H1 (cell line): Measurements from ENCODE around the gene ANKRD6.

Experiments
- CHD2 ChIP-seq: IDR thresholded peaks from 2 replicates; pipeline ENCODE4 v1.6.1; 2012; ENCODE audit warnings: low read length, improper control_type of control experiment
- CTCF ChIP-seq, 3 experiments: IDR thresholded peaks; 1 replicate in 2 of 3; 2 replicates in 1 of 3; pipeline versions ENCODE4 v1.5.1 to v1.6.1; 2011; ENCODE audit warnings: low read length in 3 of 3, mild to moderate bottlenecking in 3 of 3, inconsistent platforms in 2 of 3, low read depth in 1 of 3, moderate library complexity in 1 of 3; ENCODE audit not compliant: insufficient read depth in 1 of 3; ENCODE audit errors: control extremely low read depth in 1 of 3
- EZH2 ChIP-seq: fragments of 200-600 bp; sonication (generic); IDR thresholded peaks from 2 replicates; pipeline ENCODE4 v1.7.1; 2012; ENCODE audit warnings: low read depth, mild to moderate bottlenecking, moderate library complexity, low read length, inconsistent platforms; ENCODE audit not compliant: severe bottlenecking
- HDAC2 ChIP-seq, 2 experiments: fragments of 300-600 bp in 1 of 2; sonication (generic) in 1 of 2; IDR thresholded peaks; 2 replicates each; pipeline ENCODE4 v1.6.1; 2011 to 2012; ENCODE audit warnings: low read depth in 2 of 2, low read length in 2 of 2, mild to moderate bottlenecking in 2 of 2, moderate library complexity in 2 of 2, borderline replicate concordance in 1 of 2, inconsistent platforms in 1 of 2
- HDAC6 ChIP-seq: IDR thresholded peaks from one replicate; pipeline ENCODE4 v1.7.1; 2012; ENCODE audit warnings: low read depth, mild to moderate bottlenecking, inconsistent platforms, low read length, moderate library complexity
- JUN ChIP-seq: IDR thresholded peaks from 2 replicates; pipeline ENCODE4 v1.6.1; 2011; ENCODE audit warnings: low read depth, mild to moderate bottlenecking, improper control_type of control experiment, low read length
- POLR2AphosphoS5 ChIP-seq: IDR thresholded peaks from 2 replicates; pipeline ENCODE4 v1.6.1; 2011; ENCODE audit warnings: low read depth, low read length
- RAD21 ChIP-seq, 2 experiments: IDR thresholded peaks in 1 of 2; conservative IDR thresholded peaks in 1 of 2; 2 replicates each; pipeline ENCODE4 v1.6.1; 2011; ENCODE audit warnings: low read depth in 2 of 2, low read length in 2 of 2, improper control_type of control experiment in 1 of 2, inconsistent platforms in 1 of 2, mild to moderate bottlenecking in 1 of 2, moderate library complexity in 1 of 2
- SP4 ChIP-seq: IDR thresholded peaks from 2 replicates; pipeline ENCODE4 v1.6.1; 2012; ENCODE audit warnings: low read length, inconsistent platforms
- USF2 ChIP-seq: IDR thresholded peaks from 2 replicates; pipeline ENCODE4 v1.6.1; 2011; ENCODE audit warnings: low read length, improper control_type of control experiment
- YY1 ChIP-seq: IDR thresholded peaks from 2 replicates; pipeline ENCODE4 v1.6.1; 2011; ENCODE audit warnings: low read depth, mild to moderate bottlenecking, low read length

- TF ChIP-seq RAD21 (IDR thresholded peaks at IDR 0.05 in 1 of 2, conservative IDR thresholded peaks at IDR 0.05 in 1 of 2; ENCODE audit: low read depth in 2 of 2, low read length in 2 of 2) = no peak
- no peak for TF ChIP-seq CTCF (IDR thresholded peaks at IDR 0.05; ENCODE audit: control extremely low read depth in 1 of 3, insufficient read depth in 1 of 3, low read depth in 1 of 3, low read length in 3 of 3)
- TF ChIP-seq POLR2AphosphoS5 = no peak
- no peak for TF ChIP-seq EZH2
- no peak for TF ChIP-seq HDAC6
- no peak for TF ChIP-seq CHD2
- no peak for TF ChIP-seq SP4
- no peak for TF ChIP-seq JUN
- no peak for TF ChIP-seq YY1
- no peak for TF ChIP-seq HDAC2 (IDR thresholded peaks at IDR 0.05; ENCODE audit: borderline replicate concordance in 1 of 2, low read depth in 2 of 2, low read length in 2 of 2)
- no peak for TF ChIP-seq USF2
These were observed 129.4 kb downstream of the ANKRD6 start for GRCh38 chr6:89562093-89562973.
